ENCODE results near the gene PROSER3.

PROSER3 gene

DNA sequence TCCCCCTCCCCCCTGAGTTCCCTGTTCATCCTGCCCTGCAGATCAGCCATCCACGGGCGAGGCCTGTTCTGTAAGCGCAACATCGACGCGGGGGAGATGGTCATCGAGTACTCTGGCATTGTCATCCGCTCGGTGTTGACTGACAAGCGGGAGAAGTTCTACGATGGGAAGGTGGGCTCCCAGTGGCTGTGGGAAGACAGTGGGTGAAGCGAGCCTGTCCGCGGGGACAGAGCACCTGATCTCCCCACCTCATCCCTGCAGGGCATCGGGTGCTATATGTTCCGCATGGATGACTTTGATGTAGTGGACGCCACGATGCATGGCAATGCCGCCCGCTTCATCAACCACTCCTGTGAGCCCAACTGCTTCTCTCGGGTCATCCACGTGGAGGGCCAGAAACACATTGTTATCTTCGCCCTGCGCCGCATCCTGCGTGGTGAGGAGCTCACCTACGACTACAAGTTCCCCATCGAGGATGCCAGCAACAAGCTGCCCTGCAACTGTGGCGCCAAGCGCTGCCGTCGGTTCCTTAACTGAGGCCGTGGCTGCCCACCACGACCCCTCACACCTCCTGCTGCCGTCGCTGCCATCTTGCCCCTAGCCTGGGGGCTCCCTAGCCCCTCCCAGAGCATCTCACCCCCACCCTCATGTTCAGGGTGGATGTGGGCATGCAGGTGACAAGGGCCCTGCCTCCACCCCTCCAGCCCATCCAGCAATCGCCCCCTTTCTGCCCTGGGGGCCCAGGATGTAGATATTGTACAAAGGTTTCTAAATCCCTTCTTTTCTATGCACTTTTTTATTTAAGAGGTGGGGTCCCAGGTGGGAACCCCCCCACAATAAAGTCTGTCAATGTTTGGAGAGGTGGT, 19.7 kb upstream of the PROSER3 start:
- no peak for DNase-seq (ENCODE audit: low read depth in 3 of 3, low spot score in 1 of 3)

GRCh38 chr19:35738887-35739229, 19.1 kb upstream of the PROSER3 start:
- DNase-seq (ENCODE audit: low read depth in 3 of 3, low spot score in 1 of 3): no peak

GRCh38 chr19:35739275-35740107, 18.5 kb upstream of the PROSER3 start:
- no peak for DNase-seq (ENCODE audit: low read depth in 3 of 3, low spot score in 1 of 3)

- no peak for DNase-seq (ENCODE audit: low read depth in 3 of 3, low spot score in 1 of 3)
Measured at GRCh38 chr19:35740108-35740422, 17.9 kb upstream of the PROSER3 start.

GRCh38 chr19:35740423-35741202, 17.4 kb upstream of the PROSER3 start:
- peak; percentile 82 to 89 (median 86) for DNase-seq (ENCODE audit: low read depth in 3 of 3, low spot score in 1 of 3)

- no peak for DNase-seq (ENCODE audit: low read depth in 3 of 3, low spot score in 1 of 3)
Measured at GRCh38 chr19:35741203-35741515, 16.8 kb upstream of the PROSER3 start.

DNA sequence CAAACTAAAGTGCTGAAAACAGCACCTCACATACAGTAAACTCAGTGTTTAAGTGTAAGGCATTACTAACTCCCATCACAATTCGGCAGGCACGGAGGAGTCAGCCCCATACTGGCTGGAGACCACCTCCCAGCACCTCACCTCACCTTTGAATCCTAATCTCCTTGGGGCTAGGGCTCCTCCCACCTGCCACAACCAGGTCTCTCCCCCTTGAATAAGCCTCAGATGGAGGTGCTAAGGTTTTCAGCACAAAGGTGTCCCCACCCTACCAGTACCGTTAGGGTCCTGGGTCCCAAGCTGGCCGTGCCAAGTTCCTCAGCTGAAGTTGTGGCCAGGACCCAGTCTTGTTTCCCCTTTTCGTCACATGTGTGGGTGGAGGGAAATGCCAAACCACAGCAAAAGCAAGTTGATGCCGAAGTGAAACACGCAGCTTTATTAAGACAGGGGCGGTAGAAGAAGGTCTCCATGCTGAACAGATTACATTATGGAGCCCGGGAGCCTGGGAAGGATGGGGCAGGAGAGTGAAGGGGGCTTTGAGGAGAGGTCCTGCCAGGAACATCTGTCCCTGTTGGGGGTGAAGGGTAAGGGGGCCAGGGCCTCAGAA, 15.8 kb upstream of the PROSER3 start, which contains the start of gene IGFLR1:
IGFLR1 (minus strand) TSS at position 332 of the 604 bp plus-strand sequence. CDS start 1,272 bp downstream, outside the sequence.
- DNase-seq (ENCODE audit: low read depth in 3 of 3, low spot score in 1 of 3): peak in 1 of 3 donors; percentile 38

- DNase-seq (ENCODE audit: low read depth in 3 of 3, low spot score in 1 of 3): no peak
Measured at GRCh38 chr19:35743640-35744429, 14.1 kb upstream of the PROSER3 start.

DNA sequence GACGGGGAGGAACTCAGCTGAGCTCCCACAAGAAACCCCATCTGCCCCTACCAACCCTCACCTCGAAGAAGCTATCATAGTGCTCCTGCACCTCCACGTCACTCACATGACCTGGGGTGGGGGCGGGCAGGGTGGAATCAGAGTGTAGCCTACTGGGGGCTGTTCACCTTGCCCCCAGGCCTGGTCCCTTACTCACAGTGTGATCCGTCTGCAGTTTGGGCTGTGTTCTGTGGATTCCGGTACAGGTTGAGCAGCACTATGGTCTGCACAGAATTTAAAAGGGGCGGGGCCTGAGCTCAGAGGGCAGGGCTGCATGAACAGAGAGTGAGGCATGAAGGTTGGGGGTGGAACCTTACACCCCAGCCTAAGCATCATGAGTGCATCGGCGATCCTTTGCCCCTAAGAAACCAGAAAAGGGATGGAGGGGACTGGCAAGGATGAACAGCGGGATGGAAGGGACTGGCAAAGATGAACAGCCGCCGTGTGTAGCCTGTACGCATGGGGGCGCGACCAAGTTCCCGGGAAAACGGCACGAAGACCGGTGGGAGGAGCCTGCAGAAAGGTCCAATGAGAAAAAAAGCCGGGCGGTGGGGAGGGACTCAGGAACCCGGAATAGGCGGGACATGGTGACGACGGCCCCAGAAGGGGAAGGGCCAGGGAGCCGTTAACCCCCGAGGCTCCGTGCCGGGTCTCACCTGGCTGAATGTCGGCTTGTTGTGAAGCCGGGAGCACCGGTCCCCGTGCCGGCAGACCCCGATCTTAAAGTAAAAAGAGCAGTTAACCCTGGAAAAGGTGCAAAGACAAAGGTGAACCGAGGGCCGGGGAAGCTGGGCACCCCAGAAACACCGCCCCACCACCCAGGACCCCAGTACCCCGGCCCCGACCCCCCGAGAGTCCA, 13.3 kb upstream of the PROSER3 start:
- DNase-seq (ENCODE audit: low read depth in 3 of 3, low spot score in 1 of 3): peak; percentile 80 to 85 (median 81)

GRCh38 chr19:35745328-35746086, 12.5 kb upstream of the PROSER3 start, which contains the start of the genes PSENEN and U2AF1L4:
TSS of gene PSENEN (plus strand) at chr19:35745651. CDS start at chr19:35745931, 280 bp downstream.
TSS of gene U2AF1L4 (minus strand) at chr19:35745418. CDS start at chr19:35745391, 27 bp downstream.
- peak; percentile 86 to 93 (median 92) for DNase-seq (ENCODE audit: low read depth in 3 of 3, low spot score in 1 of 3)

GRCh38 chr19:35746087-35746462, 11.9 kb upstream of the PROSER3 start:
- DNase-seq (ENCODE audit: low read depth in 3 of 3, low spot score in 1 of 3): no peak

- DNase-seq (ENCODE audit: low read depth in 3 of 3, low spot score in 1 of 3): no peak
Measured at GRCh38 chr19:35746531-35746930, 11.4 kb upstream of the PROSER3 start.

- peak; percentile 92 to 98 (median 95) for DNase-seq (ENCODE audit: low read depth in 3 of 3, low spot score in 1 of 3)
Measured at GRCh38 chr19:35748106-35749020, 9.6 kb upstream of the PROSER3 start, which contains the start of gene LIN37. TSS of gene LIN37 (plus strand) at chr19:35748576. CDS start at chr19:35748725, 149 bp downstream.

DNA sequence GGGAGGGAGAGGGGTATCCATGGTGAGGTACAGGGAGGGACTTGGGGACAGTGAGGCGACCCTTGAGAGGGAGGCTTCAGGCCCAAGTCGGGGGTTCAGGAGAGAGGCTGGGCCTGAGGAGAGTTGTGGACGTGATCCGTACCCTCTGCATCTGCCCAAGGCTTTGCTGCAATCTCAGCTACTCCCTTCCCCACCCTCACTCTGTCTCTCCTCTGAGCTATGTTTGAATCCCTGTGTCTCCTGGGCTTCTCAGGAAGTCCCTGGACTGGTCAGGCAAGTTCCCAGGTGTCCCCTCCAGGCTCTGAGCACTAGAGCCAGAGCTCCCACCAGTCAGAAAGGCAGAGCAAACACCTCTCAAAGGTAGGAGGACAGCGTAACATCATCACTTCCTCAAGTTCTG, 7.8 kb upstream of the PROSER3 start:
- DNase-seq (ENCODE audit: low read depth in 3 of 3, low spot score in 1 of 3): no peak

DNA sequence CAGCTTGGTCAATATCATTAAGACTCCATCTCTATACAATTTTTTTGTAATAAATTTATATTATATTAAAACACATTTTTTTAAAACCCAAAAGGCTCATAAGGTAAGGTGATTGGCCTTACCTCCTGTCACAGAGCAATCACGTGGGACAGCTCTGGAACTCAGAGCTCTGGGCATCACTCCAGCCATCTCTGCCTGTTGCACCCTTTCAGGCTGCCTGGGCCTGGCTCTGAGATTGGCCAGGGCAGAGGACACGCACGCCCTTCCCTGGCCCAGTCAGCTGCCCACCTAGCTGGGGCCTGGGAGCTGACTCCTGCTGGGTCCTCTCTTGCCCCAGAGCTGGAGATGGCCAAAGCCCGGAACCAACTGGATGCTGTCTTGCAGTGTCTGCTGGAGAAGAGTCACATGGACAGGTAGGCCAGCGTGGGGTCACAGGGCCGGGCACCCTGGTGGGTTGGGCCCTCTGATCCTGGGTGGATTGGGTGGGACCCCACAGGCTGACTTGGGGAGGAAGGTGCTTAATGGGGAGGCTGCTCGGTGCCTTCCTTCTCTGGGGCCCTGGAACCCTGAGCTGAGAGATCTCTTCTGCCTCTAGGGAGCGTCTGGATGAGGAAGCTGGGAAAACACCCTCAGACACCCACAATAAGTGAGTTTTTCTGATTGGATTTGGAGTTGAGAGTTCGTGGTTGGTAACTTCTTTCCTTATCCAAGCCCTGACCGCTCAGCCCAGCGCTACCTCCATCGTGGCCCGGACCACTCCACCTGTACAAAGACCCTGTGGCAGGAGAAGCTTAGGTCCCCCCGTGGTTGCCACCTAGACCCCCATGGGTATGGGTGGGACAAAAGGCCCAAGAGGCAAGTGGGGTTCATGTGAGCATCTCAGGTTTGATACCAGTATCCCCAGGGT, 5.9 kb upstream of the PROSER3 start:
- no peak for DNase-seq (ENCODE audit: low read depth in 3 of 3, low spot score in 1 of 3)

DNA sequence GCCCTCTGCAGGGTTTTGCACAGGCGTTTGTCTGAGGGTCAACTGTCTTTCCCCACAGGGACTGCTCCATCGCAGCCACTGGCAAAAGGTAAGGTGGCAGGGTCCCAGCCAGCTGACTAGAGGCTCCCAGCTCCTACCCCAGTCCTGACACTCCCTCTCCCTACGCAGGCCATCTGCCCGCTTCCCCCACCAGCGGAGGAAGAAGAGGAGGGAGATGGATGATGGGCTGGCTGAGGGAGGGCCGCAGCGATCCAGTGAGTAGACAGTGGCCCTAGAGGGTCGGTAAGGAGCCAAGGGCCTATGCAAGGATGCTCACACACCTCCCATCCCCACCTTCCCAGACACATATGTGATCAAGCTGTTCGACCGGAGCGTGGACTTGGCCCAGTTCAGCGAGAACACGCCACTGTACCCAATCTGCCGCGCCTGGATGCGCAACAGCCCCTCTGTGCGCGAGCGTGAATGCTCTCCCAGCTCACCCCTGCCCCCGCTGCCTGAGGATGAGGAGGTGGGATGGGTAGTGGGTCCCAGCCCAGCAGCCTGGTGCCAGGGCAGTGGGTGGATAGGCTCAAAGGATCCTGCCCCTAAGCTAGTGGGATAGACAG, 5.1 kb upstream of the PROSER3 start:
- no peak for DNase-seq (ENCODE audit: low read depth in 3 of 3, low spot score in 1 of 3)

Data from stimulated activated CD4-positive, alpha-beta T cell treated with anti-CD3 and anti-CD28 coated beads, TNF-alpha, amount 100 ng/mL, for 1 hour (primary cell).